GM19328 (cell line): ENCODE data around the gene RBM22.

Experiments
- ATAC-seq: cut with Tn5 transposase; IDR thresholded peaks from one replicate; pipeline ENCODE4 v1.9.1; 2021; ENCODE audit warnings: mild to moderate bottlenecking, moderate library complexity; ENCODE audit not compliant: unreplicated experiment

RBM22 gene

GRCh38 chr5:150653145-150653761 lies 47.6 kb downstream of the RBM22 start:
- ATAC-seq: no peak

- ATAC-seq: no peak
Observed at GRCh38 chr5:150651924-150652671, 48.8 kb downstream of the RBM22 start.

GRCh38 chr5:150651382-150651781 lies 49.5 kb downstream of the RBM22 start:
- ATAC-seq: no peak

GRCh38 chr5:150650021-150651006 lies 50.5 kb downstream of the RBM22 start:
- no peak for ATAC-seq

GRCh38 chr5:150649108-150650020 lies 51.5 kb downstream of the RBM22 start:
- ATAC-seq: no peak

- no peak for ATAC-seq
Observed at GRCh38 chr5:150648294-150649107, 52.4 kb downstream of the RBM22 start.

DNA sequence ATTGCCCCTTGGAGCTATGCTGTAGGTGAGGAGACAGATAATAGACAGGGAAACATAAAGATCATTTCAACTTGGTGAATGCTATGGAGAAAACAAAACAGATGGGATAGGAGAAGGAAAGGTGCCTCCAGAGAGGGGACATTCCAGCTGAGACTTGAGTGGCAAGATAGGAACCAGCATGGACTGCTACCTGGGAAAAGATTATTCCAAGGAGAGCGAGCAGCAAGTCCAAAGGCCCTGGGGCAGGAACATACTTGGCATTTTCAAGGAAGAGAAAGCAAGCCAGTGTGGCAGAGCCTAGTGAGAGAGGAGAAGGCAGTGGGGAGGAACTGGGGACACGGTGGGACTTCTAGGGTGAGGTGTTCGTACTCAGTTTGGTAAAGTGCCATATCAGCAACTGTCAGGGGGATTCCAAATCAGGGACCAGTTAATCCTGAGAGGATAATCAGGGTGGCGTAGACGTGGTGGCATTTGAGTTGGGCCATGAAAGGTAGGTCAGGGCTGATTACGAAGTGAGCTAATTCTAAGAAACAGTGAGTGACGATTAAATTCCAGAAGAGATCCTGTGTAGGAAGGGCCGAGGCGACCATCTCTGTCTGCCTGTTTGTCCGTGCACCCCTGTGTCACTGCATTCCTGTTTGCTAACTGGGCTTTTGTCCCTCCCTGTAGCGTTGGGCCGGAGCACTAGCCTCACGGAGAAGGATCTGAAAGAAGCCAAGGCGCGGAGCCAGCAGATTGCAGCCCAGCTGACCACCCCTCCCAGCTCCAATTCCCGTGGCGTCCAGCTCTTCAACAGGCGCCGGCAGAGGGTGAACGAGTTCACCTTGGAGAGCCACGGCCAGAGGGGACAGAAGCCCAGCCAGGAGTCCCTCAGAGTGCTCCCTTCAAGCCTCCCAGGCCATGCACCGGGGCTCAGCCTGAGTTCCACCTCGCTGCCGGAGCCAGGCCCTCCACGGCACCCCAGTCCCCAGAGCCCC lies 53.3 kb downstream of the RBM22 start:
- ATAC-seq: no peak

DNA sequence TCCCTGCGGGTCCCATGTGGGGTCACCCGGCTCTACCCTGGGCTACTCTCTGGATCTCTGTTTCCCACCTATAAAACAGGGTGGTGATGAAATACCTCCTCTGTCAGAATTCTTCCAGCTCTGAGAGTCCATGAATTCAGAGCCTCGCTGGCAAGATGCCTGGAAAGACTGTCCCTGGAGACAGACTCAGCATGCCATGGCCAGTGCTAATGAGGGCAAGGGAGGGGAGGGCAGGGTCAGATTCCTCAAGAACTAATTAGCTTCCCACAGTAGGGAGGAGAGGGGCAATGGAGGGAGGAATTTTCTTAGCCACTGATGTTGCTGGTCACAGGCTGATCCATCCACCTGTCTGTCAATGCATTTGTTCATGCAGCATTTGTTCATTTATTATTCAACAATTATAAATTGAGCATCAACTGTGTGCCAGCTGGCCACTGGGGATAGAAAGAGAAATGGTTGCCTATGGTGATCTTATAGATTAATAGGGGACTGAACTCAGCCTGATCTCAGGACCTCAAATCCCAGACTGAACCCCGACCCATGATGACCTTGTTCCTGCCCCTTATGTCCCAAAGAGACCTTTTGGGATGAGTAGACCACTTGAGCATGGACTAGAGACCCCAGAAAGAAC lies 55.7 kb downstream of the RBM22 start:
- ATAC-seq: no peak

DNA sequence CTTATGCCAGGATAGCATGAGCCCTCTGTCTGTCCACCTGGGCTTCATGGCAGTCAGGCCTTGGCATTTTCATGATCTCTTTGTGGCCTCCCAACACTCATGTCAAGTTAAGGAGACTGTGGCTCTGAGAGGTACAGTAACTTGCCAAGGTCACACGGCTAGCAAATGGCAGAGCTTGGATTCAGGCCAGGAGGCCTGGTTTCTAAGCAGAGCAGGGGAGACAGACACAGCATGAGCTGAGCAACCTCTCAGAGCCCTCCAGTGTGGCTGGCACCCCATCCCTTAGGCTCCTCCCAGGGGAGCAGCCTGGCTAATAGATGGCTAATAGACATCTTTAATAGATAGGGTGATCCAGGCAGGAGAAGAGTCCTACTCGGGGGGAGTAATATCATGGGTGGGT lies 56.3 kb downstream of the RBM22 start:
- ATAC-seq: no peak

- ATAC-seq: no peak
Observed at GRCh38 chr5:150644058-150644457, 56.8 kb downstream of the RBM22 start.

DNA sequence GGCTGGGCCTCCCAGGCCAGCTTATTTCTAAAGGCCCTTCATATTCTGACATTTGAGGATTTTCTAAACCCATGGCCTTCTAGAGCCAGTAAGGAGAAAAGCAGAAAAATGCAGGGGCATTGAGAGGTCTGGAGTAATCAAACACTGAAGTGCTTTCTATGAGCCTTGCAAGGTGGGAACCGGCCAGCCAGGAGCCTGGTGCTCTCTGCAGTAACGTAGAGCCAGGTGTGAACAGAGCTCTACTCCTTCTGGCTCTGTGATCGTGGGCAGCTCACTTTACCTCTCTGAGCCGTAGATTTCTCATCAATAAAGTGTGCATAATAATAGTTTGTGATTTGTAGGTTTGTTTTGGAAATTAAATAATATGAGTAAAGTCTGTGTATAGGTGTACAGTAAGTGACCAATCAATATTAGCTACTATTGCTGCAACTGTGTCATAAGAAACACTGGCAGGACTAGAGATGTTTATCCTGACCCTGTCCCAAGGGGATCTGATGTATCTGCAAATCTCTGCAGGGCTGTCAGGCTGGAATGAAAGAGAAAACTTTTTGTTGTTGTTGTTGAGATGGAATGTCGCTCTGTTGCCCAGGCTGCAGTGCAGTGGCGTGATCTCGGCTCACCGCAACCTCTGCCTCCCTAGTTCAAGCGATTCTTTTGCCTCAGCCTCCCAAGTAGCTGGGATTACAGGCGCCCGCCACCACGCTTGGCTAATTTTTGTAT lies 57.7 kb downstream of the RBM22 start:
- no peak for ATAC-seq

- no peak for ATAC-seq
Observed at GRCh38 chr5:150642567-150642927, 58.3 kb downstream of the RBM22 start.

DNA sequence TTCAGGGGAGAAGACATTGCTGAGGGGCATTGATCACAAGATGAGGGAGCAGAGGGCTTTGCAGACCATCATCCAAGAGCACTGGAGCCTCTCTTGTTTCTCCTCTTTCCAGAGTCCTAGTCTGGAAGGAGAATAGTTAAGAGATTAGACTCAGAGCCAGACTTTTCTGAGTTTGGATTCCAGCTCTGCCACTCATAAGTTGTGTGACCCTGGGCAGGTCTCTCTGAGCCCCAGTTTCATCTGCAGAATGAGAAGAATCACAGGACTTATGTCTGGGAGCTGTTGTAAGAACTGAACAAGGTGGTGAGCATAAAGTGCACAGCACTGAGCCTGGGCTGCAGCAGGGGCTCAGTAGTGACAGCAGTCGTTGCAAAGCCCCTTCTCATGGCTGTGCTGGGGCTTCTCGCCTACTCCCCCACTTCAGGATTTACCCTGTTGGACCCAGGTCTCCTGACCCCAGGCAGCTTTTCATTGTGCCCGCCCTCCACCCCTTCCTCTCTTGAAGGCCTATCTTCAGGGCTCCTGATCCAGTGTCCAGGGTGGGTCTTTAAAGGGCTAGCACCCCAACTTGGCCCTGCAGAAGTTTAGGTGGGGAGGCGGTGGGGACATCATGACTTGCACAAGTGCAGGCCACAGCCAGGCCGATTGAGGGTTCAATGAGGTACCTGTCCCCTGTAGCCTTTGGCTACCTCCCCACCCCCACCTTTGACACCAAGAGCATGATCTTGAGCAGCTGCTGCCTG lies 58.9 kb downstream of the RBM22 start:
- ATAC-seq: no peak

DNA sequence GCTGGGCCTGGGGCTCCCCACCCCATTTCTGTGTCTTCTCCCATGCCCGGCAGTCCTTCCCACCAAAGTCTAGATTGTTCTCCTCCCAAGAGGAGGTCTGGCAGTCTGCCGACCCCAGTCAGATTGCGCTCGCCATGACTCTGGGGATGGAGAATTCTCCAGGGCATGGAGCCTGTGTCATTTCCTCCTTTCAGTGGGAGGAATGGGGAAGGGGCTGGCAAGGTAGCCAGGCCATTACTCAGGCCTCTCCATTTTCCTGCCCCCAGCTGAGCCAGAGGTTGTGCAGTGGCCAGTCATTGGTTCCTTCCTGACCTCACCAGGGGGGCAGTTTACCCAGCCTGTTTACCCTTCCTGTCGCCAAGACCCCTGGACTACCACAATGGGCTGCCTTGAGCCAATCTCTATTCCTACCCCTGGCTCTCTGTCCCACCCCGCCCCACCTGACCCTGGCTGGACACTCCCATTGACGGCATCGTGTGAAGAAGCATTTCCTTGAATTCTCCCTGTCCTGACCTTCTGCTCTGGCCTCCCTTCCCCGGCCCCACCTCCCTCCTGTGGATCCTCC lies 59.8 kb downstream of the RBM22 start:
- no peak for ATAC-seq
